Fibroblast of mammary gland (primary cell): ENCODE measurements around the gene NCOA3.
A peak's percentile ranks its signal among the peaks of the same experiment; 100 is the strongest.

Source experiments
- DNase-seq: peaks from one replicate; pipeline ENCODE4 v3.0.0-alpha.2; 2010; ENCODE audit warnings: low read depth
- H3K4me3 ChIP-seq: 2 replicates; pipeline ENCODE4 v1.5.1; 2011; ENCODE audit warnings: low read depth, mild to moderate bottlenecking, low read length, moderate library complexity; ENCODE audit not compliant: control insufficient read depth
- TF ChIP-seq, protein P1 (sequence below): conservative IDR thresholded peaks from 2 replicates; pipeline ENCODE4 v1.5.1; 2011; ENCODE audit warnings: low read depth, low read length, inconsistent platforms; ENCODE audit not compliant: control insufficient read depth, insufficient read depth

Gene NCOA3

GRCh38 chr20:47464380-47465101, 37.1 kb upstream of the NCOA3 start:
- no peak overlapping the region for H3K4me3 ChIP-seq
- peak; percentile 99 for DNase-seq
- TF ChIP-seq, protein P1, sequence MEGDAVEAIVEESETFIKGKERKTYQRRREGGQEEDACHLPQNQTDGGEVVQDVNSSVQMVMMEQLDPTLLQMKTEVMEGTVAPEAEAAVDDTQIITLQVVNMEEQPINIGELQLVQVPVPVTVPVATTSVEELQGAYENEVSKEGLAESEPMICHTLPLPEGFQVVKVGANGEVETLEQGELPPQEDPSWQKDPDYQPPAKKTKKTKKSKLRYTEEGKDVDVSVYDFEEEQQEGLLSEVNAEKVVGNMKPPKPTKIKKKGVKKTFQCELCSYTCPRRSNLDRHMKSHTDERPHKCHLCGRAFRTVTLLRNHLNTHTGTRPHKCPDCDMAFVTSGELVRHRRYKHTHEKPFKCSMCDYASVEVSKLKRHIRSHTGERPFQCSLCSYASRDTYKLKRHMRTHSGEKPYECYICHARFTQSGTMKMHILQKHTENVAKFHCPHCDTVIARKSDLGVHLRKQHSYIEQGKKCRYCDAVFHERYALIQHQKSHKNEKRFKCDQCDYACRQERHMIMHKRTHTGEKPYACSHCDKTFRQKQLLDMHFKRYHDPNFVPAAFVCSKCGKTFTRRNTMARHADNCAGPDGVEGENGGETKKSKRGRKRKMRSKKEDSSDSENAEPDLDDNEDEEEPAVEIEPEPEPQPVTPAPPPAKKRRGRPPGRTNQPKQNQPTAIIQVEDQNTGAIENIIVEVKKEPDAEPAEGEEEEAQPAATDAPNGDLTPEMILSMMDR = peak; percentile 60

DNA sequence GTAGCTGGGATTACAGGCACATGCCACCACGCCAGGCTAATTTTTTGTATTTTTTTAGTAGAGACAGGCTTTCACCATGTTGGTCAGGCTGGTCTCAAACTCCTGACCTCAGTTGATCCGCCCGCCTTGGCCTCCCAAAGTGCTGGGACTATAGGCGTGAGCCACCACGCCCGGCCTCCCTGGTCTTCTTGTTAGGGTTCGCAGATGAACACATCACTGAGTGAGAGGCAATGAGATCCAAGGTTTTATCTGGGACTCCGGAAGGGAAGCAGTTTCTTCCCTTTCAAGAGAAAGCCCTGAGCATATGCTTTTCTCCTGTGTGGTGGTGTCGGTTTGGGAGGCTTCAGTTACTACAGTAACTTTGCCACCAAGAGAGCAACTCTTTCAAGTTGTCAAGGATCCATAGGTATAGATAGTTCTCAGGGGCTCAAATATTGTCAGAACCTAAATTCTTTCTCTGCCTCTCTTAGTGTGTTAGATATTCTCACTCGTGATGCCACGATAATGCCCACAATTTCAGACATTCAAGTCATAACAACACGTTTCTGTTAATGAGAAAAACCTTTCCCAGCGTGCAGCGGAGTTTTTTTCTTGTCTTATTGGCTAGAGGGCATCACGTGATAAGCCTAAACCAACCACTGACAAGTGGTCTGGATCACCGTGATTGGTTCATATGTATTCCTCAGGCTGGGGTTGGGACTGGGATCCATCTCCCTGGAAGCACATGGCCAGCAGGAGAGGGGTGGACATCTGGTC, 36.2 kb upstream of the NCOA3 start:
- DNase-seq = no peak
- H3K4me3 ChIP-seq = no peak overlapping the region
- TF ChIP-seq, protein P1 = no peak

- H3K4me3 ChIP-seq = no peak overlapping the region
- TF ChIP-seq, protein P1 = no peak
- DNase-seq = peak; percentile 70
Measured at GRCh38 chr20:47466213-47466612, 35.5 kb upstream of the NCOA3 start.

DNA sequence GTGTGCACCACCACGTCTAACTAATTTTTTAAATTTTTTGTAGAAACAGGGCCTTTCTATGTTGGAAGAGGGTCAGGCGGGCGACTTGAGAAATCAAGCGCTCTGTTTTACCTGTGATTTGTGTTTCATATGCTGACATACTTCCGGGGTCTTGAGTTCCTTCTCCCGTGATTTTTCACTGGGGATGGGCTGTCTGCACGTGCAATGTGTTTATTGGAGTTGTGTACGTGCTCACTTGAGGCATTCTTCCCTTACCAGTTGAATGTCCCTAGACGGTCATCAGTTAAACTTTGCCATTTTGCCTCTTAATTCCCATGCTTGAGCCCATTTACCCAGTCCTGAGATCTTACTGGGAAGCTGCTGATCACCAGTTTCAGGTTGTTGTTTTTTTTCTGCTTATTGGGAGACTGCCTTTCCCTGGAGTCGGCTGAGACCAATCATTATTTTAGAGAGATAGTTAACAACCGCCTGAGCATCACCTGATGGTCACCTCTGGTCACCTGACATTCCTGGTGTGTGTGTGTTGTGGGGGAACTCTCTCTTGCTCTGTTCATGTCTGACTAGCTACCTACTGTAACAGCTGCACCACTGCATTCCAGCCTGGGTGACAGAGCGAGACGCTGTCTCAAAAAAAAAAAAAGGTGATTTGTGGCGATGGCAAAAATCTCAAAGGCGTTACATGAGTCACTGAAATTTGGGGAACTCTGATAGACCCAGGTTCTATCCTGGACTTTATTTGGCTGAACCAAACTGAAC, 34.8 kb upstream of the NCOA3 start:
- H3K4me3 ChIP-seq = no peak overlapping the region
- DNase-seq = no peak
- TF ChIP-seq, protein P1 = no peak

DNA sequence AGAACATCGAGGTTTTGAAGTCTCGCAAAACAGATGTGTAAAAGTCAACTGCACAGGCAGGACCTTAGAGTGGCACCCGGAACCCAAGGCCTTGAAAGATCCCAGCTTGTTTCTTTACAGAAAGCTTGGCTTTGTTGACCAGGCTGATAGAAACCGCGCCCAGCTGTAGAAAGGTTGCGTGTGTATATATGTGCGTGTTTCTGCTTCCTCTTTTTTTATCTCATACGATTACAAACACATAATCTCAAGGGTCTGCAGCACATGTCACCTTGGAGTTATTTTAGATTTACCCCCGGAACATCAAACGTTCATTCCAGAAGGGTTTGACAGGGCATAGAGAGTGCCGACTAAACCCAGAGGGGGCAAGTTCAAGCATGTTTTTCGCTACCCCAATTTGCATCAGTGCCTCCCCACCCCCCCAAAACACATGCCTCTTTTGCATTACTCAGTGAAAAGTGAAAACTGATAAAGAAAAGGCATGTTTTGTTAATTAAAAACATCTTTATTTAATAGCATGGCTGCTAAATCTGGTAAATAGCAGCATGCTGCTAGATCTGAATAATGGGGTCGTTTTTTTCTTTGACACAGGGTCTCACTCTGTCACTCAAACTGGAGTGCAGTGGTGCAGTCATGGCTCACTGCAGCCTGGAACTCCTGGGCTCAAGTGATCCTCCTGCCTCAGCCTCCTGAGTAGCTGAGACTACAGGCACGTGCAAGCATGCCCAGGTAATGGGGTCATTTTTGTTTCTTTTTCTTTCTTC, 33.2 kb upstream of the NCOA3 start:
- DNase-seq = no peak
- TF ChIP-seq, protein P1 = no peak
- no peak overlapping the region for H3K4me3 ChIP-seq

GRCh38 chr20:47475419-47476044, 26.2 kb upstream of the NCOA3 start:
- no peak for DNase-seq
- TF ChIP-seq, protein P1 = no peak
- no peak overlapping the region for H3K4me3 ChIP-seq
